PC-9 (cell line): ENCODE measurements around the gene MITF.

Experiments used
- CTCF ChIP-seq: fragments of 200-600 bp; sonication (generic); conservative IDR thresholded peaks from 2 replicates; pipeline ENCODE4 v1.6.1; 2017; ENCODE audit warnings: mixed run types, antibody characterized with exemption, mild to moderate bottlenecking, moderate library complexity
- EZH2 ChIP-seq: fragments of 200-600 bp; sonication (generic); IDR thresholded peaks from 2 replicates; pipeline ENCODE4 v1.8.0; 2017; ENCODE audit warnings: antibody characterized with exemption, low read depth

- TF ChIP-seq CTCF: no peak
- TF ChIP-seq EZH2: no peak
Observed at GRCh38 chr3:69781593-69781992, 42.3 kb downstream of the MITF start.
